HEK293T (cell line): ENCODE data around the gene SLC18B1.

ENCODE experiments used
- ELF4 ChIP-seq: fragments of 450-650 bp; IDR thresholded peaks from 2 replicates; pipeline ENCODE4 v1.6.1; 2017; ENCODE audit warnings: antibody characterized with exemption
- FOXA1 ChIP-seq: fragments of 450-650 bp; IDR thresholded peaks from 2 replicates; pipeline ENCODE4 v1.6.1; 2016; ENCODE audit warnings: mild to moderate bottlenecking
- FOXK2 ChIP-seq: fragments of 450-650 bp; IDR thresholded peaks from 2 replicates; pipeline ENCODE4 v1.6.1; 2016; ENCODE audit warnings: mild to moderate bottlenecking
- L3MBTL2 ChIP-seq: fragments of 450-650 bp; conservative IDR thresholded peaks from 2 replicates; pipeline ENCODE4 v1.6.1; 2016; ENCODE audit warnings: mild to moderate bottlenecking
- NFRKB ChIP-seq: fragments of 450-650 bp; IDR thresholded peaks from 2 replicates; pipeline ENCODE4 v1.6.1; 2016; ENCODE audit warnings: mild to moderate bottlenecking, moderate library complexity
- PKNOX1 ChIP-seq: fragments of 450-650 bp; IDR thresholded peaks from 2 replicates; pipeline ENCODE4 v1.6.1; 2016
- SP1 ChIP-seq: fragments of 450-650 bp; IDR thresholded peaks from 2 replicates; pipeline ENCODE4 v1.6.1; 2017

GRCh38 chr6:132795461-132795860, 3.0 kb downstream of the SLC18B1 start:
- TF ChIP-seq SP1 (no peak), FOXK2 (no peak), PKNOX1 (no peak), NFRKB (no peak), ELF4 (no peak), FOXA1 (no peak), L3MBTL2 (no peak)
